Mesendoderm (in vitro differentiated cells): ENCODE results near the gene GSPT1.
"Not testable (repeated sequence)": the region's sequence is repeated elsewhere in the genome, so short reads cannot be mapped to it uniquely, and the experiment has no call there.

Source experiments
- DNase-seq: peaks from one replicate; pipeline ENCODE4 v3.0.0; 2013
- H2AK5ac ChIP-seq: 2 replicates; pipeline ENCODE4 v1.6.1; 2013; ENCODE audit warnings: low read length, inconsistent platforms
- H2BK120ac ChIP-seq: 2 replicates; pipeline ENCODE4 v1.6.1; 2013; ENCODE audit warnings: low read depth, mild to moderate bottlenecking, low read length, moderate library complexity, mixed read lengths
- H2BK15ac ChIP-seq: replicated peaks from 2 replicates; pipeline ENCODE4 v1.6.1; 2013; ENCODE audit warnings: low read depth, mild to moderate bottlenecking, moderate library complexity
- H2BK5ac ChIP-seq: 2 replicates; pipeline ENCODE4 v1.6.1; 2013; ENCODE audit warnings: low read length, inconsistent platforms
- H3K18ac ChIP-seq: 2 replicates; pipeline ENCODE4 v1.6.1; 2013; ENCODE audit warnings: mild to moderate bottlenecking, low read length, mixed read lengths
- H3K23ac ChIP-seq: one replicate; pipeline ENCODE4 v1.6.1; 2013; ENCODE audit warnings: low read length
- H3K27ac ChIP-seq: 2 replicates; pipeline ENCODE4 v1.5.1; 2013; ENCODE audit warnings: low read depth, mild to moderate bottlenecking, inconsistent platforms, low read length, moderate library complexity
- H3K27me3 ChIP-seq: 2 replicates; pipeline ENCODE4 v1.6.1; 2013; ENCODE audit warnings: low read length, control low read depth, mild to moderate bottlenecking, inconsistent platforms; ENCODE audit not compliant: insufficient read depth, poor library complexity
- H3K36me3 ChIP-seq: 2 replicates; pipeline ENCODE4 v1.6.1; 2013; ENCODE audit warnings: low read length, inconsistent platforms; ENCODE audit not compliant: control insufficient read depth, insufficient read depth
- H3K4ac ChIP-seq: one replicate; pipeline ENCODE4 v1.6.1; 2013; ENCODE audit warnings: low read depth, mild to moderate bottlenecking, low read length, moderate library complexity
- H3K4me1 ChIP-seq: 2 replicates; pipeline ENCODE4 v1.6.1; 2013; ENCODE audit warnings: low read depth, low read length, inconsistent platforms; ENCODE audit not compliant: control insufficient read depth
- H3K4me2 ChIP-seq: 2 replicates; pipeline ENCODE4 v1.6.1; 2013; ENCODE audit warnings: low read length
- H3K4me3 ChIP-seq: 2 replicates; pipeline ENCODE4 v1.5.1; 2013; ENCODE audit warnings: mild to moderate bottlenecking, low read length
- H3K56ac ChIP-seq: one replicate; pipeline ENCODE4 v1.6.1; 2013; ENCODE audit warnings: low read length
- H3K79me1 ChIP-seq: 2 replicates; pipeline ENCODE4 v1.6.1; 2013; ENCODE audit warnings: low read length, inconsistent platforms
- H3K79me2 ChIP-seq: 2 replicates; pipeline ENCODE4 v1.6.1; 2013; ENCODE audit warnings: mild to moderate bottlenecking, low read length; ENCODE audit not compliant: control insufficient read depth, insufficient read depth
- H3K9ac ChIP-seq: 2 replicates; pipeline ENCODE4 v1.6.1; 2013; ENCODE audit warnings: low read length, inconsistent platforms
- H4K5ac ChIP-seq: one replicate; pipeline ENCODE4 v1.6.1; 2013; ENCODE audit warnings: low read length
- H4K8ac ChIP-seq: one replicate; pipeline ENCODE4 v1.6.1; 2013; ENCODE audit warnings: low read depth, mild to moderate bottlenecking, control low read depth, low read length, moderate library complexity
- WGBS: extraction: QIAGEN DNeasy Blood & Tissue Kit; methylation state at CpG from one replicate; pipeline ENCODE4 v1.1.7; 2013; ENCODE audit warnings: low lambda C conversion rate, missing lambda C conversion rate; ENCODE audit not compliant: insufficient coverage; ENCODE audit errors: extremely low coverage; 5-methylcytosine and 5-hydroxymethylcytosine counted together

The GSPT1 gene

DNA sequence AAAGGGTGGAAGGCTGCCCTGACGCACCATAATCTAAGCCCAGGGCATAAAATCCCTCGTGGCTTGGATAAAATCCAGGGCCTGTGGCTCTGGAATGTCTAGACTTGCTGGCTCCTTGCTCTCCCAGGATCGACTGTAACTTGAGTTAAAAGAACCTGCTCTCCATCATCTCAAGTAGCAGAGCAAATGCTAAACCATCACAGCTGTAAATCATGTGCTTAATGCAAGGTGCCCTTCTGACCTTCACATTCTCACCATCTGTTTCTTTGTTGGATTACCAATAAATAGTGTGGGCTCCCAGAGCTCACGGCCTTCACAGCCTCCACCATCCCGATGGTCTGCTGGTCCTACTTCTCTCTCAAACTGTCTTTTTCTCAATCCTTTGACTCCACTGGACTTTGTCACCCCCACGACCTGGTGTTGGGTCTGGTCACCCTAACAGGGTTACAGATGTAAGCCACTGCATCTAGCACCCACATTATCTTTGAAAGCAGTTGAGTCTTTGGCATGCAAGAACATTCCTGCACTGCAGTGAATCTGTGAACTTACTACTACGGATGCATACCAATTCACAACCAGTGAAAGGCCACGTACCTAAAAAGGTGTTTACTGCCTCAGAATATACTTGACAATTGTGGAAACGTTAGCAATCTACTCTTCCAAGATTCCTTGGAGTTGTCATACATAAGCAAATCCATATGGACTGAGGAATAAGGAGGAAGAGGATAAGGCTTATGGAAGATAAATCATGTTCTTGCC is 79.7 kb downstream of the GSPT1 start:
- Histone ChIP-seq H3K4ac (no peak overlapping the region), H3K4me3 (no peak overlapping the region), H2AK5ac (no peak overlapping the region), H4K5ac (no peak overlapping the region), H3K27me3 (no peaks in the 10 kb centered on the region), H3K9ac (no peak overlapping the region), H3K4me2 (no peak overlapping the region), H2BK120ac (no peak overlapping the region), H3K27ac (peak overlapping the region; percentile 6), H4K8ac (no peak overlapping the region), H3K79me2 (no peaks in the 10 kb centered on the region), H2BK15ac (no peak overlapping the region), H3K4me1 (peaks cover 5% of the 10 kb centered on the region), H3K18ac (no peak overlapping the region), H3K79me1 (no peaks in the 10 kb centered on the region), H3K56ac (no peak overlapping the region), H3K23ac (no peak overlapping the region), H2BK5ac (no peak overlapping the region), H3K36me3 (peaks cover 28% of the 10 kb centered on the region)
- WGBS = no CpG with 5 or more reads among the region's 9 CpGs
- peak; percentile 72 for DNase-seq

- Histone ChIP-seq H3K9ac (no peak overlapping the region), H3K27me3 (no peaks in the 10 kb centered on the region), H3K4me2 (no peak overlapping the region), H2BK120ac (no peak overlapping the region), H3K4ac (no peak overlapping the region), H3K4me3 (no peak overlapping the region), H3K79me1 (no peaks in the 10 kb centered on the region), H3K56ac (no peak overlapping the region), H2BK5ac (no peak overlapping the region), H2AK5ac (no peak overlapping the region), H3K4me1 (peaks cover 5% of the 10 kb centered on the region), H4K8ac (no peak overlapping the region), H2BK15ac (no peak overlapping the region), H3K27ac (no peak overlapping the region), H3K79me2 (no peaks in the 10 kb centered on the region), H3K36me3 (peaks cover 23% of the 10 kb centered on the region), H4K5ac (no peak overlapping the region), H3K18ac (no peak overlapping the region), H3K23ac (no peak overlapping the region)
- DNase-seq = no peak
- no CpG with 5 or more reads among the region's 4 CpGs for WGBS
These were observed 80.4 kb downstream of the GSPT1 start for GRCh38 chr16:11835309-11835708.

GRCh38 chr16:11833951-11834695 is 81.6 kb downstream of the GSPT1 start:
- H3K27ac ChIP-seq = no peak overlapping the region

DNA sequence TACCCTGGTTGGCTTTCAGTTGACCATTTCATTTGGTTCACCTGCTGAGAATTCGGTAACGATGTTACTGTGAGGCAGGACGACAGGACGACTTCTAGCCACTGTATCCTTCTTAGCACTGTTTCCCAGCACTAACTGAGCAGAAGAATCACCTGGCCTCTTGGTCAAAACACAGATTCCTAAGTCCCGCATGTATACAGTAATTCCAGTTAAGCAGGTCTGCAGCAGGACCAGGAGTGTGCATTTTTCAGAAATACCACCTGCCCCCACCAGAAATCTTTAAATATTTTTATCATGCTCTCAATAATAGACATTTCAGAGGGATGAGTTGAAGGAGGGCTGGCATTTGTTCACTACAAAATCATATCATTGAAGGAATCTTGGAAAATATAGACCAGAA is 87.1 kb downstream of the GSPT1 start:
- Histone ChIP-seq H3K9ac (no peak overlapping the region), H3K4me2 (no peak overlapping the region)
- no CpG with 5 or more reads among the region's 5 CpGs for WGBS

More at GRCh38 chr16:11833951-11834695, 81.6 kb downstream of the GSPT1 start:
- Histone ChIP-seq H3K56ac (no peak overlapping the region), H3K23ac (no peak overlapping the region), H3K4ac (no peak overlapping the region), H3K18ac (no peak overlapping the region), H4K8ac (no peak overlapping the region), H3K4me2 (no peak overlapping the region), H3K9ac (no peak overlapping the region), H3K27me3 (no peaks in the 10 kb centered on the region), H3K4me1 (peaks cover 5% of the 10 kb centered on the region), H2AK5ac (no peak overlapping the region), H3K36me3 (peaks cover 14% of the 10 kb centered on the region), H3K79me2 (no peaks in the 10 kb centered on the region), H4K5ac (no peak overlapping the region), H2BK15ac (no peak overlapping the region), H2BK5ac (no peak overlapping the region), H3K79me1 (no peaks in the 10 kb centered on the region), H2BK120ac (no peak overlapping the region), H3K4me3 (no peak overlapping the region)
- no CpG with 5 or more reads among the region's 6 CpGs for WGBS
- no peak for DNase-seq

DNA sequence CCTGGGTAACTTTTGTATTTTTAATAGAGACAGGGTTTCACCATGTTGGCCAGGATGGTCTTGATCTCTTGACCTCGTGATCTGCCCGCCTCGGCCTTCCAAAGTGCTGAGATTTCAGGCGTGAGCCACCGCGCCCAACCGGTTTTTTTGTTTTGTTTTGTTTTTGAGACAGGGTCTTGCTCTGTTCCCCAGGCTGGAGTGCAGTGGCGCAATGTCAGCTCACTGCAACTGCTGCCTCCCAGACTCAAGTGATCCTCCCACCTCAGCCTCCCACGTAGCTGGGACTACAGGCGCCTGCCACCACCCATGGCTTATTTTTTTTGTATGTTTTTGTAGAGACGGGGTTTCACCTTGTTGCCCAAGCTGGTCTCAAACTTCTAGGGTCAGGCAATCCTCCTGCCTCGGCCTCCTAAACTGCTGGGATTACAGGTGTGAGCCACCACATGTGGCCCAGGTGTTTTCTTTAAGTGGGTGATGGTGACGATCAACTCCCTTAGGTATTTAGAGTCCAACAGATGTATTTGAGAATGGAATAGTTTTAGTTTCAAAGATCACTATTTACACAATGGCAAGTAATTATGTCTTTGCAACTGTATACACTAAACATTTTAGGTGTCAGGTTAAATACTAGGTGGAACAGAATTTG is 90.1 kb downstream of the GSPT1 start:
- not testable (repeated sequence) for H3K56ac ChIP-seq, H3K4ac ChIP-seq, H3K4me1 ChIP-seq, H2AK5ac ChIP-seq, H3K4me3 ChIP-seq, H3K27ac ChIP-seq, H4K5ac ChIP-seq, H3K23ac ChIP-seq, H3K4me2 ChIP-seq, DNase-seq, H2BK120ac ChIP-seq, H3K18ac ChIP-seq, H3K79me1 ChIP-seq, H3K9ac ChIP-seq, H2BK5ac ChIP-seq, H3K79me2 ChIP-seq, H2BK15ac ChIP-seq, H3K27me3 ChIP-seq, H3K36me3 ChIP-seq, H4K8ac ChIP-seq
- WGBS = no CpG with 5 or more reads among the region's 13 CpGs

More for the DNA sequence above, 87.1 kb downstream of the GSPT1 start:
- no peak overlapping the region for H2BK5ac ChIP-seq
- H3K23ac ChIP-seq = no peak overlapping the region
- no peak overlapping the region for H4K8ac ChIP-seq
- no peaks in the 10 kb centered on the region for H3K79me2 ChIP-seq
- H3K4ac ChIP-seq = no peak overlapping the region
- H3K27me3 ChIP-seq = no peaks in the 10 kb centered on the region
- no peak for DNase-seq
- no peak overlapping the region for H3K18ac ChIP-seq
- no peaks in the 10 kb centered on the region for H3K36me3 ChIP-seq
- H3K4me3 ChIP-seq = no peak overlapping the region
- no peak overlapping the region for H2BK120ac ChIP-seq
- H2BK15ac ChIP-seq = no peak overlapping the region
- no peaks in the 10 kb centered on the region for H3K4me1 ChIP-seq
- H3K79me1 ChIP-seq = no peaks in the 10 kb centered on the region
- no peak overlapping the region for H3K27ac ChIP-seq
- no peak overlapping the region for H3K56ac ChIP-seq
- H4K5ac ChIP-seq = no peak overlapping the region
- no peak overlapping the region for H2AK5ac ChIP-seq
